GM19468 (cell line): Measurements from ENCODE around the gene ALOX5.
A peak's percentile ranks its signal among the peaks of the same experiment; 100 is the strongest.
"Not testable (repeated sequence)": the region's sequence is repeated elsewhere in the genome, so short reads cannot be mapped to it uniquely, and the experiment has no call there.

Experiments used
- ATAC-seq: cut with Tn5 transposase; IDR thresholded peaks from one replicate; pipeline ENCODE4 v1.9.1; 2021; ENCODE audit warnings: mild to moderate bottlenecking, moderate library complexity, moderate number of reproducible peaks; ENCODE audit not compliant: unreplicated experiment; ENCODE audit errors: extremely low read depth

Gene ALOX5

DNA sequence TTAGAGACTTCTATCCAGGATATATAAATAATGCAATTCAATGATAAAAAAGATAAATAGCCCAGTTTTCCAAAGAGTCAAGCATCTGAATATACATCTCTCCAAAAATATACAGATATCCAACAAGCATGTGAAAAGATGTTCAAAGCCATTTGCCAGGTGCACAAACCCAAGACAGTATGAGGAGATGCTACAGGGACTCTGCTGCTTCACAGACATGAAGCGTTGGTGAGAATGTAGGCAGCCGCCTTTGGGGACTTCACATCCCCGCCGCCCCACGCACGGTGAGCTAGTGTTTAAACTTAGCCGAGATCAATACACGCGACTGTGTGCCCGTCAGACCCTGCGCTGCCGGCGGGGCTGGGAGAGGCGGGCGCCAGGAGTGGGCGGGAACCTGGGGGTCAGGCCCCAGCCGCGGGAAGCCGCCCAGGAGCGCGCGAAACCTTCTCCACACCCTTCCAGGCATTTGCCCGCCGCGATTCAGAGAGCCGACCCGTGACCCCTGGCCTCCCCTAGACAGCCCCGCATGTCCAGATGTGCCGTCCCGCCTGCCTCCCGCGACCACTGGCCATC is 927 bp upstream of the ALOX5 start:
- ATAC-seq = peak; percentile 11

DNA sequence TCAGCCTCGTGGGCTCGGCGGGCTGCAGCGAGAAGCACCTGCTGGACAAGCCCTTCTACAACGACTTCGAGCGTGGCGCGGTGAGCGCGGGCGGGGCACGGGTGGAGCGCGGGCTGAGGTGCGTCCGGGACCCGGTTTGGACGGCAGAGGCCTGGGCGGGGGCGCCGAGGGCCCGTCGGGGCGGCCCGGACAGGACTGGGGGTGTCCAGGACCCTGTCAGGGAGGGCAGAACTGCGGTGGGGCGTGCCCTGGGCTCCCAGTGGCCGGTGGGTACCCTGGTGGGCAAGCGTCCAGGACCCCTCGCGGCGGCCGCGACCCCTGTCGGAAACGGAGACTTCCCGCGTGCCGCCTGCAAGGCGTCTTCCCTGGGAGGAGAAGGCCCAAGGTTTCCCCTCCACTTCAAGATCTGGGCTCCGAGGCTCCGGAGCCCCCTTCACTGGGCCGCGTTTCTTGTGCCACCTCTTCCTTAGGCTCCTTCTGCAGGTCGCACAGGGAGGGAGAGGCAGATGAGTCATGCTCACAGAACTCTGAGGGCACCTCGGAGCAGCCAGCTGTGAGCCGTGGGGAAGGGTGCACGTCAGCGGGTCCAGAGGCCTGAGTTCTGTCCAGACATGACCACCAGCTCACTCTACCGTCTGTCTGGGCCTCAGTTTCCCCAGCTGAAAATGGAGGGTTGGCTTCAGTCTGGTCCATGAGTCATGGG is 485 bp downstream of the ALOX5 start:
- ATAC-seq = no peak

DNA sequence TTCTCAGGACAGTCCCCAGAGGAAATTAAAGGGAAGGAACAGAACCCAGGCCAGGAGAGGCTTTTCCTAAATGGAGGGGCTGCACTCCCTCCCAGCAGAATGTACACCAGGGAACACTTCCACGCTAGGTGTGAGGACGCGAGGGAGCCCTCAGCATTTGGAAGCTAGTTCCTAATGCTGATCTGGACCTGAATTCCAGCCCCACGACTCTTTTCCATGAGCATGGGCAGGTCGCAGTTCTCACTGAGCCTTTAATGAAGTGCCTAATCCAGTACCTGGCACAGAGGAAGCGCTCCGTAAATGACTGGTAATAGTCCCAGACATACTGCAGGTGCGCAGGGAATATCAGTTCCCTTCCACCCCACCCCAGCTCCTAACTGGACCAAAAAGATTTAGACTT is 1.1 kb downstream of the ALOX5 start:
- ATAC-seq = no peak

DNA sequence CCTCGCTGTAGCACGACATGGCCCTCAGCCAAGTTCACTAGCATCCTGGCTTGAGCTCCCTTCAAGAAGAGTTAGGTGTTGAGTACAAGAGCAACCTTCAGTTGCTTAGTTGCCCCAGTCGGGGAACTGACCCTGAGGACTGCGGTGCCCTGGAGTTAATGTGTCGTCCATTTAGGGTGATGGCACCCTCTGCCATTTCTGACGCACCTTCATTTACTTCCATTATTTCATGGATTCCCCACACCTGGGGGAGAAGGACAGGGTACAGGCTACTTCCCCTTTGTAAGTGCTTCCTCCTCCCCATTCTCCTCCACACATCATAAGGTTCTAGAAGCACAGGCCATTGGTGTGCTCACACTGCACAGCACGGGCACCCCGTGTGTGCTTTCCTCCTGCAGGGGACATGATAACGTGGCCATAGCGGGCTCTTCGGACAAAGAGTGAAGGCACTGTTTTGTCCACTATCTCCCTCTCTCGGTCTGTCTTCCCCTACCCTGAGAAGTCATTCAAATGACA is 1.8 kb downstream of the ALOX5 start:
- ATAC-seq = no peak

DNA sequence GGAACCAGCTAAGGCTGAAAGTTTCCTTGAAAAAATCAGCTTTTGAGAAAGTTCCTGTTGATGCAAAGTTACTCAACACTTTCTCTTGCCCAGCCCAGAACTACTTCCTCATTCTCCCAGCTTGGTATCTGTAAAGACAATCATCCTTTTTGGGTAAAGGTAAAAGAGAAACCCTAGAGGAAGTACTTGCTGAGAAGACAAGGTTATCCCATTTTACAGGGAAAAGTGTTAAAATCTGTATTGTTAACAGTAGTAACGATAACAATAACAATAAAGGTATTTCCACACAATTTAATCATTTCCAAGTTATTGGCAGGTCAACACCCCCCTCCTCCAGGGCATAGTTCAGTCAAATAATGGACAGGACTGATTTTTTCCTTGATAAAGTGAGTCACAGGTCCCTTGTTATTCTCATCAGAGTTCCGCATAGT is 2.4 kb downstream of the ALOX5 start:
- ATAC-seq = no peak

DNA sequence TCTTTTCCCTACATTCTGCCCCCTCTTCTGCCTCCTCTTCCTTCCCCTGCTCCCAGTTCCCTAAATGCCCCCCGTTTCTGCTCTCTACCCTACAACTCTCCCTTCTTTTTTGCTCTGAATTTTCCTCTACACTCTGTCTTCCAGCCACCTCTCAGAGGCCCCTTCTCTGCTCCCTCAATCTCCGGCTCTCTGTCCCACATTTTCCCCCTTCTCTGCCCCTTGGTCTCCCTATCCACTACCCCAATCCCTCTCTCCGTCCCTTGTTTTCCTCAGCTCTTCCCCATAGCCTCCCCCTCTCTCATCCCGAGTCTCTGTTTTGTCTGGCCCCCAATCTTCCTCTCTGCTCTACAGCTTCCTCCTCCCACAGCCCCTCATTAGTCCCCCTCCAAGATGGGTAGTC is 3.3 kb downstream of the ALOX5 start:
- no peak for ATAC-seq

DNA sequence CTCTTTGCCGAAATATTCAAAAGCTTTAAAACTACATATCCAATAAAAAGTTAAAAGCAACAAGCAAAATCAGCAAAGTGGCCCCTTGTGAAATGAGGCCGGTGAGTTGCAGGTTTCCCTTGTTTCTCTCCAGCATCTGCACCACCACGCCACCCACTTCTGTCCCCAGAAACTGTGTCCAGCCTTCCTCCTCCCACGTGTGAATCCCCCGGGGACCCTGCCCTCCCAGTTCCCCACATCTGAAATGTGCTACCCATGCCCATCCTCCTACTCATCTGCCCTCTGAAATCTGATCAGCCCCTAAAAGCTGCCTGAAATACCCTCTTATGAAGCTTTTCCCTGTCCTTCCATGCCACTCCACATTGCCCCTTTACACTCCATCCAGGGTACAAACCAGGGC is 3.8 kb downstream of the ALOX5 start:
- no peak for ATAC-seq

DNA sequence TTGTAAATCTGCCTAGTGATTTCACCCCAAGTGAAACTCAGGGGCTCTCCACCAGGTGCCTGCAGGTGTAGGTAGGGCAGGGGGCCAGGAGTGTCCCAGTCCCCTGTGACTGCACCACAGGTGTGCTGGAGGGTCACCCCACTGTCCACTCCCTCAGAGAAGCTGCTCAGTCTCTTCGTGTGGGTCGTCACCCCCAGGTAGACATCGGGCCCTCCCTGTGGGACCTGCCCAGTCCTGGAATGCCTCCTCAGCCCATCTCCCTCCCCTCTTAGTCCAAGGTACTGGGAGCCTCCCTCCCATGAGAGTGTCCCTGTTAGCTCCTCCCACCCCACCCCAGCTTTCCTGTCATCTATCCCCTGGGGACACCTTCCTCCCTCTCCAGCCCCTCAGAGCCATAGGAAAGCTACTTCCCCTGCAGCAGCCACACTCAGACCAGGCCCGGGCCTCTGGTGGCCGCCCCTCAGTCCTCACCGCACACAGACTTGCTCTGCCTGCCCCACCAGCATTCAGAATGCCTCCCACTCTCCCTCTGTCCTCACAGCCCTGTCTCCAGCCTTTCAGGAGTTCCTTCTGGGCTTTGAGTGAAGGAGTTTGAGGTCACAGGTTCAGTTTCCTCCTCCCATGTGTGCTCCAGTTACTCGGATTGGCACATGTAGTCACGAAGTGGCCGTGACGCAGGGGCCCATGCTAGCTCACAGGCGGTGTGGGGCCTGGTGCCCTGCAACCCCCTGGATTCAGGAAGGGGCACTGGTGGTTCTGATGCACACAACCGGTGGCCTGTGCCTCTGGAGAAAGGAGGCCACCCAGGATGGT is 5.1 kb downstream of the ALOX5 start:
- ATAC-seq = no peak

DNA sequence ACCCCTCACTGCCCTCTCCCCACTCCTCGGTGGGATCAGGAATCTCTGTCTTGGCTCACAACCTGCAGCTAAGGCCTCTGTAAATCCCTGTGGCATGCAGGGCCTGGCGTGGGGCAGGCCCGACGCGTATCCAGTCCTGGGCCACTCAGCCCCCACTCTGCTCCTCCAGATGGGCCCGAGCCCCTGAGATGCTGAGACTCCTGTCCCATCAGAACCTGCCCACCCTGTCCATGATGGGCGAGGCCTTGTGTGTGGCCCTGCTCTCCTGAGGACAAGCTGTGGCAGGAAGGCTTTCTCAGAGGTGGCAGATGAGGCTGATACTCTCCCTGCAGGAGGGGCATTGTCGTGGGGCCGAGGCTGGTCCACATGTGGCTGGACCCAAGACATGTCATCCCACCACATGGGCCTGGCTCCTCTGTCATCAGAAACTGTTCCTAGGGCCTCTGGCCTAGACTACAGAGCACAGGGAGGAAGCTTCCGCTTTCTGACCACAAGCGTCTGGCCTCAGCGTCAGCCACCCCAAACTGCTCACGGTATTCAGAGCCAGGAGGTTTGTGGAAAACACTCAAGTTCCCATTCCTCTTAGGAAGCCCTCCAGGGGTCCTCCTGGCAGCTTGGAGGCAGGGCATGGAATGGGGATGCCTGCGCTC is 6.0 kb downstream of the ALOX5 start:
- no peak for ATAC-seq

DNA sequence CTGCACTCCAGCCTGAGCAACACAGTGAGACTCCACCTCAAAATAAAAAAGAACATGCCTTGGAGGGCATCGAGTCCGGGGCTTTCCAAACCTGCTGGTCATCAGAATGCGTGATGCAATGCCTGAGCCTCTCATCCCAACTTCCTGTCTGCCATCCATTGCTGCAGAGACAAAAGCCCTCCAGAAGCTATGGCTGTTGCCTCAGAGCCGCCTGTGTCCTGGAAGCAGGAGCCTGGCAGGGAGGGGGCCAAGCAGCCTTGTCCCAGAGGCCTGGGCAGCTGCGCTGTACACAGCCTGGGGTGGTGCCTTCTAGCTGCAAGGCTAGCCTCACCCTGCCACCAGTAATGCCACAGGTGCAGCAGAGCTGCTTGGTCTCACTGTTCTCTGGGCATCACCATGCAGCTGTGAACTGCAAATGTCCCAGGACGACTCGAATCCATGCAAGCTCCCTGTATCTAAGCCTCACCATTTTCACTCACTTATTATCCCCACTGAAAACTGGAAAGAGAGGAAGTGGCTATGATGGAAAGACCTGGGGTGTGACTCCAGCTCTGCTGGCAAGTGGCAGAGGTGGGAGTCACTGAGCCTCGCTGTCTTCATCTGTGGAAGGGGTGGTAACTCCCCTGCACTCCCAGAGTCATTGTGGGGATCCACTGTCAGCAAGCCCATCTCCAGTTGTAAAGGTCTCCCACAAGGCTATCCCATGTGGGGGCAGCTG is 7.0 kb downstream of the ALOX5 start:
- no peak for ATAC-seq

DNA sequence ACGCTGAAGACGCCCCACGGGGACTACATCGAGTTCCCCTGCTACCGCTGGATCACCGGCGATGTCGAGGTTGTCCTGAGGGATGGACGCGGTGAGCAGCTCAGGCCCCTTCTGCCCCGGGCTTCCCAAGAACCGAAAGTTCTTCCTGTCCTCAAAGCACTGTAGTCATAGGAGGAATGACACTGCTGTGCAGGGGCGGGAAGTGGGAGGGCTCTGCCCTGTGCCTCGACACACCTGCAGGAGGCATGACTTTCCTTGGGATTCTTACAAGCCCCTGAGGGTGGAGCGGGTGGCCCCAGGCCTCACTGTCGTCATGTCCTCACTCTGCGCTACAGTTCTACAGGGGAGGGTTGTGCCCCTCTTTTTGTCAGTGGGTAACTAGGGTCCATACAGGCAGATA is 8.6 kb downstream of the ALOX5 start:
- no peak for ATAC-seq

DNA sequence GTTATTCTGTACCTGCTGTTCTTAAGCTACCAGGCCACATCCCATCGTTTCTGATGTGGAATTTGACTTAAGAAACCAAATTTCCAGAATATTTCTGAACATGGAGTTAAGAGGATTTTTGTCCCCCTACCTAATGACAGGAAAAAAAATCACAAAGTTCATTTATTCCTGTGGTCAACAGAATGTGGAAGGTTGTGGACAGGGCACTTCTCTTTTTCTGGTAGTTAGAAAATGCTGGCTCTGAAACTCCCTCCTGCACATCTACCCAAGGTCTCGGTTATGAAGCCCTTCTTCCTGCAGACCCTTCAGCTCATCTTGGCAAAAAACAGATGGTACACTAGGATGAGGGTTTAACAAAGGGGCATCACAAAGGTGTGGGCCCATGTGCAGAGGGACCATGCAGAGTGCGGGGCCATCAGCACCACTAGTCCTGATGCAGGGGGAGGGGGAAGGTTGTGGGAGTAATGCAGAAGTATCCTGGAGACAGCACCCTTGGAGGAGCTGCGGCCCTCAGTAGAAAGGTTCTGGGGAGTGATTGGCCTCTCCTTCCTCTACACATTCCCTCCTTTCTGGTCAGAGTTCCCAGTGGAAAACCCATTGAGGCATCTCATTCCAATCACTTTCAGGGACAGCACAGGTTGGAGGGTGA is 9.8 kb downstream of the ALOX5 start:
- ATAC-seq = no peak

DNA sequence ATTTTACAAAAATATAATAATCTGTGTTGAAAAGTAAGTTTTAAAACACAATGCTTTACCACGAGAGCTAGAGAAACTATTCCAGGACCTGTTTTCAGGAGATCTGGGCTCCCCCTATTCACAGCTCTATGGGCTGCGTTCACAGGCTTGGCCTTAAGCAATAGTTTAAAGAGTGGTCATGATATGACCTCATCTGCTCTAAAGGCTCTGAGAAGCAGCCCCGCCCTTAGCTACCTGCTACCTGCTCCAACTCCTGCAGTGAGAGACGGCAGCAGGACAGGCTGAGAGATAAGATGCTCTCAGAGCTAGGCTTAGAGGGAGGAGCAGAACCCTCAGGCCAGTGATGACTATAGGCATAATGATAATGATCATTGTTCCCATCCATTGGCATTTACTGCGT is 12.6 kb downstream of the ALOX5 start:
- no peak for ATAC-seq

DNA sequence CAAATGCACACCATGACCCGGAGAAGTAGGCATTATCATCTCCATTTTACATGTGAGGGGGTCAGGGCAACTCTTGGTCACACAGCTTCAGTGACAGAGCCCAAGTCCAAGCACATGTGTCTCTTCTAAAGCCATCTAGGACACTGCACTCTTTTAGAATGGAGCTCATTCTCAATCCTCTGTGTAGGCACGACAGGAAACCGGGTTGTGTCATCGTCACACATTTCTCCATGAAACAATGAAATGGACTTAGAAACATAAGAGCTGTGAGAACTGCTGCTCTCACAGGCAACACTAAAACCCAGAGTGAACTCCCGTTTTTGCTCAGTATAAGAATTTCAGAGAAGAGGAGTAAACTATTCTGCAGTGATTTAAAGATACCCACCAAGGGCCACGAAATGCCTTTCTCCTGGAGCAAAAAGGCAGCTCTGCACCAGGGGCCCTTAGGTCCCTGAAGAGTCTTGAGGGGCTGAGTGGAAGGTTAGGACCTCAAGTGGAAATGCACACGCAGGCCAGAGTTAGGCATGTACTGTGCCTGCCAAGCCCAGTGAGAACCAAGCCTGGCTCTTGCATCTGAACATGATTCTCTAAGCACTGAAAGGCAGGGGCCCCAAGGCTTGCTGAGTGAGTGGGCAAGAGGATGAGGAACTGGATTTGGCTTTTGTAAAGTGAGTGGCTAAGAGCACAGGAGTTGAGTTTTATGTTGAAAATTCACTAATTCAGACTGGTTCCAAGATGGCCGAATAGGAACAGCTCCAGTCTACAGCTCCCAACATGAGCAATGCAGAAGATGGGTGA is 13.3 kb downstream of the ALOX5 start:
- ATAC-seq = no peak

DNA sequence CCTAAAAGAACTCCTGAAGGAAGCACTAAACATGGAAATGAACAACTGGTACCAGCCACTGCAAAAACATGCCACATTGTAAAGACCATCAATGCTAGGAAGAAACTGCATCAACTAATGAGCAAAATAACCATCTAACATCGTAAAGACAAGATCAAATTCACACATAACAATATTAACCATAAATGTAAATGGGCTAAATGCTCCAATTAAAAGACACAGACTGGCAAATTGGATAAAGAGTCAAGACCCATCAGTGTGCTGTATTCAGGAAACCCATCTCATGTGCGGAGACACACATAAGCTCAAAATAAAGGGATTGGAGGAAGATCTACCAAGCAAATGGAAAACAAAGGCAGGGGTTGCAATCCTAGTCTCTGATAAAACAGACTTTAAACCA is 15.7 kb downstream of the ALOX5 start:
- ATAC-seq = not testable (repeated sequence)

DNA sequence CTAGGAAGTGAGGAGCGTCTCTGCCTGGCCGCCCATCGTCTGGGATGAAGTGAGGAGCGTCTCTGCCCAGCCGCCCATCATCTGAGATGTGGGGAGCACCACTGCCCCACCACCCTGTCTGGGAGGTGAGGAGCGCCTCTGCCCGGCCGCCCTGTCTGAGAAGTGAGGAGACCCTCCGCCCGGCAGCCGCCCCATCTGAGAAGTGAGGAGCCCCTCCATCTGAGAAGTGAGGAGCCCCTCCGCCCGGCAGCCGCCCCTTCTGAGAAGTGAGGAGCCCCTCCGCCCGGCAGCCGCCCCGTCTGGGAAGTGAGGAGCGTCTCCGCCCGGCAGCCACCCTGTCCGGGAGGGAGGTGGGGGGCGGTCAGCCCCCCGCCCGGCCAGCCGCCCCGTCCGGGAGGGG is 17.6 kb downstream of the ALOX5 start:
- not testable (repeated sequence) for ATAC-seq

DNA sequence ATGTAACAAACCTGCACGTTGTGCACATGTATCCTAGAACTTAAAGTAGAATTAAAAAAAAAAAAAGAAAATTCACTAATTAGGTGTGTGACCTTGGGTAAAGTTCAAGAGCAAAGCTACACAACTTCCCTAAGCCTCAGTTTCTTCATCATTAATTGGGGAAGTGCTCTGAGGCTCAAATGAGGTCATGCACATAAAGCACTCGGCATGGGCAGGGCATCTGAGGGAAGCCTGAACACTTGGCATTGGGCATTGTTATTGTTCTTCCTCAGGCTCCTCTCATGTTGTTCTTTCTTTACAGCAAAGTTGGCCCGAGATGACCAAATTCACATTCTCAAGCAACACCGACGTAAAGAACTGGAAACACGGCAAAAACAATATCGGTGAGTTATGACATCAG is 21.5 kb downstream of the ALOX5 start:
- ATAC-seq = no peak

DNA sequence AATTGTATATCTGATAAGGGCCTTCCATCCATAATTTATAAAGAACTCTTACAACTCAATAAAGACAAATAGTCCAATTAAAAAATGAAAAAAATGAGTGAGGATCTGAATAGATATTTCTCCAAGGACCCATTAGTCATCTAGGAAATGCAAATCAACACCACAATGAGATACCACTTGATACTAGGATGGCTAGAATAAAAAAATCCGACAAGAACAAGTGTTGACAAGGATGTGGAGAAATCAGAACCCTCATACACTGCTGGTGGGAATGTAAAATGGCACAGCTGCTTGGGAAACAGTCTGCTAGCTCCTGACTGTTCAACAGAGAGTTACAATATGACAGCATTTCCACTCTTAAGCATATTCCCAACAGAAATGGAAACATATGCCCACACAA is 24.6 kb downstream of the ALOX5 start:
- no peak for ATAC-seq

DNA sequence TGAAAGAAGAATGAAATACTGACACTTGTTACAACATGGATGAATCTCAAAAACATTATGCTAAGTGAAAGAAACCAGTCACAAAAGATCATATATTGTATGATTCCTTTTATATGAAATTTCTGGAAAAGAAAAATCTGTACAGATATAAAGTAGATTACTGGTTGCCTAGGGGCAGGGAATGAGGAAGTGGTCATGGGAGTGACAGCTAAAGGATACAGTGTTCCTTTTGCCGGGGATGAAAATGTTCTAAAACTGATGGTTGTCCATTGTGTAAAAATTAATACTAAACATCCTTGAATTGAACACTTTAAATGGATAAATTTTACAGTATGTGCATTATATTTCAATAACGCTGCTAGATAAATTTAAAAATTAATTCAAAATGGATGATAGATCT is 25.1 kb downstream of the ALOX5 start:
- no peak for ATAC-seq
